GM19467 (cell line): ENCODE data around the gene HOXB6.

Experiments
- ATAC-seq: cut with Tn5 transposase; IDR thresholded peaks from one replicate; pipeline ENCODE4 v1.9.1; 2021; ENCODE audit warnings: mild to moderate bottlenecking, moderate library complexity; ENCODE audit not compliant: unreplicated experiment

The HOXB6 gene

GRCh38 chr17:48636177-48637018 is 31.6 kb upstream of the HOXB6 start:
- no peak for ATAC-seq

- ATAC-seq = no peak
Measured at GRCh38 chr17:48634493-48635208, 29.9 kb upstream of the HOXB6 start.

- ATAC-seq = no peak
Measured at GRCh38 chr17:48633266-48633677, 28.5 kb upstream of the HOXB6 start.

- ATAC-seq = no peak
Measured at GRCh38 chr17:48632579-48633265, 27.9 kb upstream of the HOXB6 start.

GRCh38 chr17:48631693-48632578 is 27.1 kb upstream of the HOXB6 start:
- ATAC-seq = no peak

- ATAC-seq = no peak
Measured at GRCh38 chr17:48630925-48631692, 26.3 kb upstream of the HOXB6 start.

GRCh38 chr17:48630009-48630924 is 25.5 kb upstream of the HOXB6 start:
- ATAC-seq = no peak

GRCh38 chr17:48629411-48629759 is 24.6 kb upstream of the HOXB6 start:
- ATAC-seq = no peak

- ATAC-seq = no peak
Measured at GRCh38 chr17:48628649-48629410, 24.0 kb upstream of the HOXB6 start.

GRCh38 chr17:48627623-48628521 is 23.1 kb upstream of the HOXB6 start:
- no peak for ATAC-seq

- no peak for ATAC-seq
Measured at GRCh38 chr17:48627118-48627597, 22.4 kb upstream of the HOXB6 start.

- ATAC-seq = no peak
Measured at GRCh38 chr17:48626245-48627117, 21.7 kb upstream of the HOXB6 start, which contains the start of gene HOXB9. Gene HOXB9, minus strand, starts transcription at chr17:48626358. Its CDS starts 89 bp downstream, at chr17:48626269.

- no peak for ATAC-seq
Measured at GRCh38 chr17:48625495-48626244, 20.9 kb upstream of the HOXB6 start.

- ATAC-seq = no peak
Measured at GRCh38 chr17:48624544-48625494, 20.0 kb upstream of the HOXB6 start.
